HUES64 (cell line): ENCODE data around the gene PHACTR1.

Experiments
- H3K27ac ChIP-seq: 2 replicates; pipeline ENCODE4 v1.7.0; 2013; ENCODE audit warnings: low read depth, low read length, inconsistent platforms
- H3K27me3 ChIP-seq: 2 replicates; pipeline ENCODE4 v1.6.1; 2013; ENCODE audit warnings: mild to moderate bottlenecking, low read length; ENCODE audit not compliant: insufficient read depth
- H3K36me3 ChIP-seq: 2 replicates; pipeline ENCODE4 v1.6.1; 2013; ENCODE audit warnings: mild to moderate bottlenecking, low read length; ENCODE audit not compliant: insufficient read depth
- H3K4me1 ChIP-seq: 2 replicates; pipeline ENCODE4 v1.6.1; 2013; ENCODE audit warnings: mild to moderate bottlenecking, low read length, moderate library complexity; ENCODE audit not compliant: insufficient read depth
- H3K4me3 ChIP-seq: 2 replicates; pipeline ENCODE4 v1.5.1; 2013; ENCODE audit warnings: mild to moderate bottlenecking, low read length, moderate library complexity
- H3K9ac ChIP-seq: 2 replicates; pipeline ENCODE4 v1.6.1; 2013; ENCODE audit warnings: mild to moderate bottlenecking, low read depth, low read length
- H3K9me3 ChIP-seq: 2 replicates; pipeline ENCODE4 v1.6.1; 2013; ENCODE audit warnings: low read depth, low read length; ENCODE audit not compliant: insufficient read depth
- WGBS: fragments of 150-250, 120-280 bp; methylation state at CpG from one replicate; pipeline ENCODE4 v1.1.7; 2013; ENCODE audit warnings: missing lambda C conversion rate; 5-methylcytosine and 5-hydroxymethylcytosine counted together

Gene PHACTR1

GRCh38 chr6:12802440-12802839 is 85.9 kb downstream of the PHACTR1 start:
- H3K9me3 ChIP-seq: no peaks in the 10 kb centered on the region
- no peak overlapping the region for H3K27ac ChIP-seq
- H3K4me1 ChIP-seq: no peaks in the 10 kb centered on the region
- no peak overlapping the region for H3K4me3 ChIP-seq
- no peak overlapping the region for H3K9ac ChIP-seq
- no peaks in the 10 kb centered on the region for H3K36me3 ChIP-seq
- H3K27me3 ChIP-seq: no peaks in the 10 kb centered on the region
- 98% methylated on average over 3 of the region's 4 CpGs for WGBS

- Histone ChIP-seq H3K27ac (no peak overlapping the region), H3K27me3 (no peaks in the 10 kb centered on the region), H3K9me3 (no peaks in the 10 kb centered on the region), H3K4me1 (no peaks in the 10 kb centered on the region), H3K9ac (no peak overlapping the region), H3K4me3 (no peak overlapping the region), H3K36me3 (no peaks in the 10 kb centered on the region)
- WGBS: 95% methylated on average over 2 of the region's 3 CpGs
Observed at GRCh38 chr6:12803486-12803885, 86.9 kb downstream of the PHACTR1 start.

- Histone ChIP-seq H3K9ac (no peak overlapping the region), H3K27me3 (no peaks in the 10 kb centered on the region), H3K36me3 (no peaks in the 10 kb centered on the region), H3K4me1 (no peaks in the 10 kb centered on the region), H3K27ac (no peak overlapping the region), H3K4me3 (no peak overlapping the region), H3K9me3 (no peaks in the 10 kb centered on the region)
- WGBS: 90% methylated on average over 5 of the region's 7 CpGs
Observed at GRCh38 chr6:12804952-12805645, 88.5 kb downstream of the PHACTR1 start.

GRCh38 chr6:12806136-12806535 is 89.6 kb downstream of the PHACTR1 start:
- no peaks in the 10 kb centered on the region for H3K27me3 ChIP-seq
- no peaks in the 10 kb centered on the region for H3K9me3 ChIP-seq
- H3K27ac ChIP-seq: no peak overlapping the region
- WGBS: 91% methylated on average over 4 of the region's 4 CpGs
- no peak overlapping the region for H3K9ac ChIP-seq
- H3K4me3 ChIP-seq: no peak overlapping the region
- no peaks in the 10 kb centered on the region for H3K4me1 ChIP-seq
- H3K36me3 ChIP-seq: no peaks in the 10 kb centered on the region

- no peak overlapping the region for H3K9ac ChIP-seq
- 100% methylated on average over 1 of the region's 1 CpG for WGBS
- H3K27ac ChIP-seq: no peak overlapping the region
Observed at GRCh38 chr6:12806796-12807195, 90.2 kb downstream of the PHACTR1 start.

GRCh38 chr6:12811519-12811918 is 95.0 kb downstream of the PHACTR1 start:
- no peak overlapping the region for H3K27ac ChIP-seq
- H3K4me1 ChIP-seq: 0 out of 2 replicates have a peak, but pooled peaks cover 2% of the 10 kb centered on the region
- 90% methylated on average over 8 of the region's 8 CpGs for WGBS

More at GRCh38 chr6:12806796-12807195, 90.2 kb downstream of the PHACTR1 start:
- no peaks in the 10 kb centered on the region for H3K36me3 ChIP-seq
- no peaks in the 10 kb centered on the region for H3K9me3 ChIP-seq
- H3K27me3 ChIP-seq: no peaks in the 10 kb centered on the region
- H3K4me3 ChIP-seq: no peak overlapping the region
- no peaks in the 10 kb centered on the region for H3K4me1 ChIP-seq

GRCh38 chr6:12813321-12813720 is 96.8 kb downstream of the PHACTR1 start:
- Histone ChIP-seq H3K27me3 (no peaks in the 10 kb centered on the region), H3K9ac (no peak overlapping the region), H3K4me1 (0 out of 2 replicates have a peak, but pooled peaks cover 2% of the 10 kb centered on the region), H3K36me3 (no peaks in the 10 kb centered on the region), H3K27ac (no peak overlapping the region), H3K9me3 (no peaks in the 10 kb centered on the region), H3K4me3 (no peak overlapping the region)
- 94% methylated on average over 2 of the region's 2 CpGs for WGBS

More at GRCh38 chr6:12811519-12811918, 95.0 kb downstream of the PHACTR1 start:
- Histone ChIP-seq H3K4me3 (no peak overlapping the region), H3K27me3 (no peaks in the 10 kb centered on the region), H3K9me3 (no peaks in the 10 kb centered on the region), H3K36me3 (no peaks in the 10 kb centered on the region), H3K9ac (no peak overlapping the region)

- WGBS: 95% methylated on average over 2 of the region's 2 CpGs
- Histone ChIP-seq H3K27ac (no peak overlapping the region), H3K9ac (no peak overlapping the region), H3K4me3 (no peak overlapping the region), H3K36me3 (no peaks in the 10 kb centered on the region), H3K4me1 (0 out of 2 replicates have a peak, but pooled peaks cover 2% of the 10 kb centered on the region), H3K9me3 (no peaks in the 10 kb centered on the region), H3K27me3 (no peaks in the 10 kb centered on the region)
Observed at GRCh38 chr6:12814015-12814414, 97.4 kb downstream of the PHACTR1 start.

- Histone ChIP-seq H3K27me3 (no peaks in the 10 kb centered on the region), H3K9me3 (no peaks in the 10 kb centered on the region), H3K4me1 (0 out of 2 replicates have a peak, but pooled peaks cover 2% of the 10 kb centered on the region), H3K9ac (no peak overlapping the region), H3K4me3 (no peak overlapping the region), H3K36me3 (no peaks in the 10 kb centered on the region), H3K27ac (no peak overlapping the region)
- 93% methylated on average over 2 of the region's 2 CpGs for whole genome bisulfite sequencing
Observed at GRCh38 chr6:12815089-12815488, 98.5 kb downstream of the PHACTR1 start.

GRCh38 chr6:12815884-12816600 is 99.5 kb downstream of the PHACTR1 start:
- Histone ChIP-seq H3K4me1 (0 out of 2 replicates have a peak, but pooled peaks cover 2% of the 10 kb centered on the region), H3K4me3 (no peak overlapping the region), H3K27me3 (no peaks in the 10 kb centered on the region), H3K9ac (no peak overlapping the region), H3K36me3 (no peaks in the 10 kb centered on the region), H3K9me3 (no peaks in the 10 kb centered on the region), H3K27ac (no peak overlapping the region)
- WGBS: 89% methylated on average over 3 of the region's 4 CpGs

- Histone ChIP-seq H3K27me3 (no peaks in the 10 kb centered on the region), H3K4me3 (no peak overlapping the region), H3K9ac (no peak overlapping the region), H3K9me3 (no peaks in the 10 kb centered on the region), H3K36me3 (no peaks in the 10 kb centered on the region), H3K4me1 (0 out of 2 replicates have a peak, but pooled peaks cover 2% of the 10 kb centered on the region), H3K27ac (no peak overlapping the region)
- 93% methylated on average over 1 of the region's 1 CpG for WGBS
Observed at GRCh38 chr6:12818324-12818723, 101.8 kb downstream of the PHACTR1 start.
